ENCODE results near the gene ACTL9.
"Not testable (repeated sequence)": the region's sequence is repeated elsewhere in the genome, so short reads cannot be mapped to it uniquely, and the experiment has no call there.

The ACTL9 gene, protein sequence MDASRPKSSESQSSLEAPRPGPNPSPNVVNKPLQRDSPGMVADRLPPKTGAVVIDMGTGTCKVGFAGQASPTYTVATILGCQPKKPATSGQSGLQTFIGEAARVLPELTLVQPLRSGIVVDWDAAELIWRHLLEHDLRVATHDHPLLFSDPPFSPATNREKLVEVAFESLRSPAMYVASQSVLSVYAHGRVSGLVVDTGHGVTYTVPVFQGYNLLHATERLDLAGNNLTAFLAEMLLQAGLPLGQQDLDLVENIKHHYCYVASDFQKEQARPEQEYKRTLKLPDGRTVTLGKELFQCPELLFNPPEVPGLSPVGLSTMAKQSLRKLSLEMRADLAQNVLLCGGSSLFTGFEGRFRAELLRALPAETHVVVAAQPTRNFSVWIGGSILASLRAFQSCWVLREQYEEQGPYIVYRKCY

DNA sequence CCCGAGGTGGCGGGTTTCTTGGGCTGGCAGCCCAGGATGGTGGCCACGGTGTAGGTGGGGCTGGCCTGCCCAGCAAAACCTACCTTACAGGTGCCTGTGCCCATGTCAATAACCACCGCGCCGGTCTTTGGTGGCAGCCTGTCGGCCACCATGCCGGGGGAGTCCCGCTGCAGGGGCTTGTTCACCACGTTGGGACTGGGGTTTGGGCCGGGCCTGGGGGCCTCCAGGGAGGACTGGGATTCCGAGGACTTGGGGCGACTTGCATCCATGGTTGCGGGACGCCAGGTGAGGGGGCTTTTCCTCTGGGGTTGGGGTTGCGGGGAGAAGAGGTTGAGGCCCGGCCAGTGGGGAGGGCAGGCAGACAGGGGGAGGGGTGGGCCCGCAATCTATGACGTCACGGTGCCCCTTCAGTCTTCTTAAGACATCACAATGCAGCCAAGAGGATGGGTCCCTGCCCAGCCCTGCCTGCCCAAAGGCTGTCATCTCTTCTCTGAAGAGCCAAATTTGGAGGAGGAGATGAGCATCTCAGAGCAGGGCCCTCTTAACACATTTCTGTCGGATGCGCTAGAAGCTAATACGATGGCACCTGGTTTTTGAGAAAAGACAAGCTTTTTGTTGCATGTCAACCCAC is at the start of gene ACTL9:
TSS of gene ACTL9 (minus strand) at position 363 of the 631 bp plus-strand sequence. CDS start at position 269, 94 bp downstream.
- DNase-seq, result no peak

DNA sequence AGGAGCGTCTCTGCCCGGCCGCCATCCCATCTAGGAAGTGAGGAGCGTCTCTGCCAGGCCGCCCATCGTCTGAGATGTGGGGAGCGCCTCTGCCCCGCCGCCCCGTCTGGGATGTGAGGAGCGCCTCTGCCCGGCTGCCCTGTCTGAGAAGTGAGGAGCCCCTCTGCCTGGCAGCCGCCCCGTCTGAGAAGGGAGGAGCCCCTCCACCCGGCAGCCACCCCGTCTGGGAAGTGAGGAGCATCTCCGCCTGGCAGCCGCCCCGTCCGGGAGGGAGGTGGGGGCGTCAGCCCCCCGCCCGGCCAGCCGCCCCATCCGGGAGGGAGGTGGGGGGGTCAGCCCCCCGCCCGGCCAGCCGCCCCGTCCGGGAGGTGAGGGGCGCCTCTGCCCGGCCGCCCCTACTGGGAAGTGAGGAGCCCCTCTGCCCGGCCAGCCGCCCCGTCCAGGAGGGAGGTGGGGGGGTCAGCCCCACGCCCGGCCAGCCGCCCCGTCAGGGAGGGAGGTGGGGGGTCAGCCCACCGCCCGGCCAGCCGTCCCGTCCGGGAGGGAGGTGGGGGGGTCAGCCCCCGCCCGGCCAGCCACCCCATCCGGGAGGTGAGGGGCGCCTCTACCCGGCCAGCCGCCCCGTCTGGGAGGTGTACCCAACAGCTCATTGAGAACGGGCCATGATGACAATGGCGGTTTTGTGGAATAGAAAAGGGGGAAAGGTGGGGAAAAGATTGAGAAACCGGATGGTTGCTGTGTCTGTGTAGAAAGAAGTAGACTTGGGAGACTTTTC is 40.9 kb upstream of the ACTL9 start:
- not testable (repeated sequence) for DNase-seq

DNA sequence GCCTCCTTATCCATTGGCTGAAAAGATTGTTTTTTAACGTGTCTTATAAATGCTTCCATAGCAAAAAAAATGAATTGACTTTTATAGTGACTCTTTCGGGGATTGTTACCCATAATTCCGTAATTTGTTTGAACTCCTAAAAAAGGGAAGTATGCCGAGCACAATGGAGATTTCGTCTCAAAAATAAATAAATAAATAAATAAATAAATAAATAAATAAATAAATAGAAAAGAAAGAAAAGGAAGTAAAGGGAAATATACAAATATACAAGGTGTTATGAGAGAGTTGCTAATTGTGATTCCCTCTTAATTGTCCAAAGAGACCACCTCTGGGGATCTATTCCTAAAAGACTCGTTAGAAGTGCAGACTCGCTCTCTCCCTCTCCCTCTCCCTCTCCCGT is 39.8 kb upstream of the ACTL9 start:
- no peak for DNase-seq

DNA sequence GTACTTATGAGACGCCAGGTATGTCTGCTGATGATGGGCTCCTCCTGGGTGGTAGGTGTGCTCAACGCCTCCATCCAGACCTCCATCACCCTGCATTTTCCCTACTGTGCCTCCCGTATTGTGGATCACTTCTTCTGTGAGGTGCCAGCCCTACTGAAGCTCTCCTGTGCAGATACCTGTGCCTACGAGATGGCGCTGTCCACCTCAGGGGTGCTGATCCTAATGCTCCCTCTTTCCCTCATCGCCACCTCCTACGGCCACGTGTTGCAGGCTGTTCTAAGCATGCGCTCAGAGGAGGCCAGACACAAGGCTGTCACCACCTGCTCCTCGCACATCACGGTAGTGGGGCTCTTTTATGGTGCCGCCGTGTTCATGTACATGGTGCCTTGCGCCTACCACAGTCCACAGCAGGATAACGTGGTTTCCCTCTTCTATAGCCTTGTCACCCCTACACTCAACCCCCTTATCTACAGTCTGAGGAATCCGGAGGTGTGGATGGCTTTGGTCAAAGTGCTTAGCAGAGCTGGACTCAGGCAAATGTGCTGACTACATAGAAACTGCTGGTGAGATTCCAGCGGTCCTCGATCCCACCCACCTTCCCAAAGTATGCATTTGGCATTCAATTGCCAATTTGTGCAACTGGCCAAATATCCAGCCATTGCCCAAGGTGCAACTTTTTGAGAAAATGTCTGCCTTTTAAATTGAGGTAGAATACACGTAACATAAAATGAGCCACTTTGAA is 33.0 kb upstream of the ACTL9 start:
- DNase-seq, result no peak

DNA sequence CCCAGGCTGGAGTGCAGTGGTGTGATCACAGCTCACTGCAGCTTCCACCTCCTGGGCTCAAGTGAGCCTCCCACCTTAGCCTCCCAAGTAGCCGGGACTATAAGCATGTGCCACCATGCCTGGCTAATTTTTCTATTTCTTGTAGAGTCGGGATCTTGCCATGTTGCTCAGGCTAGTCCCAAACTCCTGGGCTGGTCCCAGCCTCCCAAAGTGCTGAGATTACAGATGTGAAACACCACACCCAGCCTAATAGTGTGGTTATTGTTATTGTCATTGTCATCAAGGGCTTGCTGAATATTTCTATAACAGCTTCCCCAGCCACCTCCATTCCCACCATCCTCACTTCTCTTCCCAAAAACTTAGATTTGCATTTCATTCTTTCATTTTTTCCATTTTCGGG is 25.7 kb upstream of the ACTL9 start:
- DNase-seq, result no peak

DNA sequence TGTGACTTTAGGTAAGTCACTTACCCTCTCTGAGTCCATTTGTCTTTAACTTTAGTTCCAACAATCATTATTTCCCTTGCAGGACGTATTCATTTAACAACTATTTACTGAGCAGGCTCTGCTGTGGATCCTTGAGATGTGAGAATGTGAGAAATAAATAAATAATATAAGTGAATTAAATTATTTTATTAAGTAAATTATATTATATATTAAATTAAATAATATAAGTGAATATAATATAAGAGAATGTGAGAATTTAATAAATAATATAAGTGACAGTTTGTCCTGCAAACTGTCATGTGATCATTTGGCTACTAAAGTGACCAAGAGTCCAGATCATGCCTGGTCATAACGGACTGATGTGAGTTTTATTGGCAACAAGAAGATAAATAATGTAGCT is 23.4 kb upstream of the ACTL9 start:
- no peak for DNase-seq

DNA sequence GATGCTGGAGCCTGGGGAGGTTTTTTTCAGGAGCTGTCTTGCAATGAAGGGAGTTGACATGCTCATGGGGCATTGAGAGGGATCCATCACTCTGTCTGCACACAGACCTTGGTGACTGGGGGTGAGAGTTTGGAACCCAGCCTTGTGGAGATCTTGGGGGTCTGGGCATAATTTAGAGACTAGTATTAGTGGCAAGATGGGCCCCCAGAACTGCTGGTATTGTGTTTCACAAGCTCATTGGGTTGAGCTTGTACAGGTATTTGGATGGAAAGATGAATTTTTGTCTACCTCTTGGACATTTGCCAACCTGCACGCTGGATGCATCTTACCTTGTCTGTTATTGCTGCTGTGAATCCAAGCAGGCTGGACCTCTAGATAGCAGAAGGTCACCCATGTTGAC is 22.7 kb upstream of the ACTL9 start, which contains the start of gene OR2Z1:
TSS of gene OR2Z1 (plus strand) at position 301 of the 400 bp plus-strand sequence. CDS start 9,395 bp downstream, outside the sequence.
- DNase-seq, result no peak

DNA sequence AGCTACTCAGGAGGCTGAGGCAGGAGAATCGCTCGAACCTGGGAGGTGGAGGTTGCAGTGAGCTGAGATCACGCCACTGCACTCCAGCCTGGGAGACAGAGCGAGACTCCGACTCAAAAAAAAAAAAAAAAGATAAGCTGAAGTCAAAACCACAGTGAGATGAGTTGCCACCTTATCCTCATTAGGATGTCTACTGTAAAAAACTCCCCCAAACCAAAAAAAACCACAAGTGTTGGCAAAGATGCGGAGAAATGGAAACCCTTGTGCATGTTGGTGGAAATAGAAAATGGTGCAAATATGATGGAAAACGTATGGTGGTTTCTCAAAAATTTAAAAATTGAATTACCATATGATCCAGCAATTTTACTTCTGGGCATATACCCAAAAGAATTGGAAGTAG is 11.7 kb upstream of the ACTL9 start:
- not testable (repeated sequence) for DNase-seq

DNA sequence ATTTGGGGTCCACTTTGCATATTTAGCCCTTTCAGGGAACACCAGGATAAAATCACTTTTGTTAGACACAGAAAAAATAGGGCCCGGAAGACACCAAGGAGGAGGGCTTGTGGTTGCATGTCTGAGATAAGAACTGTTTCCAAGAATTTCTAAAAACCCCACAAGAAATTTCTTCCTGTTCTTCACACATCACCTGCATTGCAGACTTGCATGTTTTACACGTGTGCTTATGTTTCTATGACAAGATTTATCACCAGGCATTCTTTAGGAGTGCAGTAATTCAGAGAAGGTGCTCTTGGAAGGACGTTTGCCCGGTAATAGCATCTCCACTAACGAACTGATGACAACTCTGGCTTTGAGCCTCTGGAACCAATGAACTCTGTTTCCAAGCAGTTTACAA is 7.1 kb upstream of the ACTL9 start:
- no peak for DNase-seq

DNA sequence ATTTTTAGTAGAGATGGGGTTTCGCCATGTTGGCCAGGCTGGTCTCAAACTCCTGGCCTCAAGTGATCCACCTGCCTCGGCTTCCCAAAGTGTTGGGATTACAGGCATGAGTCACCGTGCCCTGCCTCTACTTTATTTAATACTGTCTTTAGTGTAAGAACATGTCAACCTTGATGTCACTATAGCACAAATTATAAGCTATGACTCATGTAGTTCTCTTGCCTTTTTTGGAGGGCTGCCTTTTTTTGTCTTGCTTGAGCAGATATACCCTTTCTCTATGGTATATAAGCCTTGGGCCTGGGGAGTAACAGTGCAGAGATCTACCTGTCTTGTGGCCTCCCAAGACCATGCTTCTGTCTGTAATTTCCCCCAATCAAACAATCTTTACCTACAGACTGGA is 6.7 kb upstream of the ACTL9 start:
- DNase-seq, result not testable (repeated sequence)

DNA sequence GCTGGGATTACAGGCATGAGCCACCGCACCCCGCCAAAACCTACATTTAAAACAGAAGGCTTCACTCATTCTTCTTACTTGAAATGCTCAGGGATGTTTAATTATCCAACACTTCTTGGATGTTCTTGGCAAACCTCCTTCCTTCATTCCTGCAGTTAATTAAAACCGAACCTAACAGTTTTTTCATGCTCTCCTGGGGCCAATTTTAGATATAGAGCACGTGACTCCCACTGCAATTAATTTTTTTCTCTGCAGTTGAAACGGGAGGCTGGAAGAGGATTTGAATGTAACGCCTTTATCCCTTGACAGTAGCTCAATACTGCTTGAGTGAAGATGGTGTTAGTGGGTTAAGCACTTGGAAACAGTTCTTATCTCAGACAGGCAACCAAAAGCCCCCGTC is 4.6 kb upstream of the ACTL9 start:
- no peak for DNase-seq

DNA sequence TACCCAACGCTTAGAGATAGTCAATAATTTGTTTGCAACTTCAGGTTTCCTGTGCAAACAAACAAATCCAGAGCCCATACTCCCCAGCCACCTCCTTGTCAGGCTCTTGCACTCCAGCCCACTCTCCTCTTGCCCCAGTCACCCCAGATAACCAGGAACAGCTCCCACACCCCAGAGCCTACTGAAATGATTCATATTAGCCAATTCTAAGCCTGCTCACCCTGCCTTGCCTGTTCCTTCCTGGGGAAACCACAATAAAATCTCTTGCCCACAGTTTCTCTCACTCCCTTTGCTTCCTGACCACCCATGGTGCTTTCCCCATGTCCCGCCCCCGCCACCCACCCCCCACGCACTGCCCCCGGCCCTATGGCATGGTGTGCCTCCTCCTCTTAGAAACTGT is 3.8 kb upstream of the ACTL9 start:
- no peak for DNase-seq

DNA sequence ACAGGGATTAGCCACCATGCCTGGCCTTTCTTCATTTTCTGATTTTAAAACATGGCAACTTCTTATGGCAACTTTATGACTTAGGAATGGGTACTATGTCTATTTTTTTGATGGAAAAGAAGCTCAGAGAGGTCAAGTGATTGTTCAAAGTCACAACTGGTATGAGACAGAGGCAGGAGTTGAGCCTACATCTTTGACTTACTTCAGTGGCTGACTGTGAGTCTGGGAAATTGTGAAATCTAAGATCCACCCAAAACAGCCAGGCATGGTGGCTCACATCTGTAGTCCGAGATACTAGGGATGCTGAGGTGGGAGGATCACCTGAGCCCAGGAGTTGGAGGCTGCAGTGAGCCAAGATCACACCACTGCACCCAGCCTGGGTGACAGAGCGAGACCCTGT is 2.4 kb upstream of the ACTL9 start:
- DNase-seq, result no peak

DNA sequence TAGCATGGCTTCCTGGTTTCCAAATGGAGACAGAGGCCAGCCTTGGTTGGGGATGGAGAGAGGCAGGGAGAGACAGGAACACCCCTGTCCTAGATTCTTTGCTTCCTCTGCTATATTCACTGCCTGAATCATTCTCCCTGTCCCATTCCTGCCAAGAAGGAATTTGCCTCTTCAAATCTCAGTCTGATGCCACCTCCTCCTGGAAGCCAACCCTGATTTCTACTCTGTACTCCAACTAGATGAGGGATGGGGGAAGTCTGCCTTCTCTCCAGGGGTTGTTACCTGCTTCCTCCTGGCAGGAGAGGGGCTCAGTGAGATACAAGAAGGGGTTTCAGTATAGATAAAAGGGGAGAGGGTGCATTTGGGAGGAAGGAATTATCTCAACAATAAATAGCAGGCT is 1.3 kb upstream of the ACTL9 start:
- DNase-seq, result no peak

DNA sequence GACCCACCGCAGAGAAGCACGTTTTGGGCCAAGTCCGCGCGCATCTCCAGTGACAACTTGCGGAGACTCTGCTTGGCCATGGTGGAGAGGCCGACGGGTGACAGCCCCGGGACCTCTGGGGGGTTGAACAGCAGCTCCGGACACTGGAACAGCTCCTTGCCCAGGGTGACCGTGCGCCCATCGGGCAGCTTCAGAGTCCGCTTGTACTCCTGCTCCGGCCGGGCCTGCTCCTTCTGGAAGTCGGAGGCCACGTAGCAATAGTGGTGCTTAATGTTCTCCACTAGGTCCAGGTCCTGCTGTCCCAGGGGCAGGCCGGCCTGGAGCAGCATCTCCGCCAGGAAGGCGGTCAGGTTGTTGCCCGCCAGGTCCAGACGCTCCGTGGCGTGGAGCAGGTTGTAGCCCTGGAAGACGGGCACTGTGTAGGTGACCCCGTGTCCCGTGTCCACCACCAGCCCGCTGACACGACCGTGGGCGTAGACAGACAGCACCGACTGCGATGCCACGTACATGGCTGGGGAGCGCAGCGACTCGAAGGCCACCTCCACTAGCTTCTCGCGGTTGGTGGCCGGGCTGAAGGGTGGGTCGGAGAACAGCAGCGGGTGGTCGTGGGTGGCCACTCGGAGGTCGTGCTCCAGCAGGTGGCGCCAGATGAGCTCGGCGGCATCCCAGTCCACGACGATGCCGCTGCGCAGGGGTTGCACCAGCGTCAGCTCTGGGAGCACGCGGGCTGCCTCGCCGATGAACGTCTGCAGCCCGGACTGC is 743 bp downstream of the ACTL9 start:
- DNase-seq, result no peak

DNA sequence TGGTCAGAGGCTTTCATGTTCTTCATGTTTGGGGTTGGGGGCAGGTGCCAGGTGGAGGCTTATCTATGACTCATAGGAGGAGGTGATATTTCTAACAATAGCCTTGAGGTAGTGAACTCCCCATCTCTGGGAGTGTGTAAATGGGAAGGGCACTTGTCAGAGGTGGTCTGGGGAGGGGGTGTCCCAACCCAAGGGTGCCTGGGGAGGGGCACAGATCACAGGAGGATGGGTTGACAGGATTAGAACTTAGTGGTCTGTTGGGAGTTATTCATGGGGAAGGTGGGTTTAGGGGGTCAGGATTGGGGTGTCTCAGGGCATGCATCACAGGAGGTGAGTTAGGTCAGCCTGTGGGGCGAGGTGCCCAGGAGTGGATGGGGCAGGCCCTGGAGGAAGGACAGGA is 1.6 kb downstream of the ACTL9 start:
- no peak for DNase-seq

DNA sequence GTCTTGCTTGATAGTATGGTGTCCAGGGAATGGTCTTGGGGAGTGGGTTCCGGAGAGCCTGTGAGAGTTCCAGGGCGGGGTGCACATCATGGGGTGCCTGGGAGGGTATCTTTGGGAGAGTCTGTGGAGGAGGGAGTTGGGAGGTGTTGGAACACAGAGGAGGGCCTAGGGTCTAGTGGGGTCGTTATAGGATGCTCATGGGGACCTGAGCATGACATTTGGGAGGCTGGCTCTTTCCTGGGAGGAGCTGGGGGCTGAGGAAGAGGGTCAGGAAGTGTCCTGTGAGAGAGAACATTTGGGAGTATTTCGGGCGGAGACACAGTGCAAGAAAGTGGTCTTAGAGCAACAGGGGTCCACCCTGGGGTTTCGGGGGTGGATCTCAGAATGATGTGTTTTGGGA is 2.7 kb downstream of the ACTL9 start:
- DNase-seq, result no peak

DNA sequence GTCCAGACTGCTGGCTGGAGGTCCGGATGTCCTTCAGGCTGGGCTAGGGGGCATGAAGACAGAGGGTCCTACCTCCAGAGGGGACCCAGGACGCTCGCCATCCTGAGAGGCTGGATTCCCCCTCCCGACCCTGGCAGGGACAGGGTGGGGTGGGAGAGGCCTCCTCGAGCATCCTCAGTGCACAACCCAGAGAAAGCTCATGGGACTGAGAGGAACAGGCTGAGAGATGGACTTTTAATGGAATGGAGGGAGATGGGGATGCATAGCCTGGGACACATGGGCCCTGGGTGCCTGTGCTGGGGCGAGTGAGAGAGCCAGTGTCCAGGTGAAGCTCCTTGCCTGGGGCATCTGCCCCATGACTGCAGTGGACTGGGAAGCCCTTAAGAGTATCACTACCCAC is 3.1 kb downstream of the ACTL9 start:
- no peak for DNase-seq

DNA sequence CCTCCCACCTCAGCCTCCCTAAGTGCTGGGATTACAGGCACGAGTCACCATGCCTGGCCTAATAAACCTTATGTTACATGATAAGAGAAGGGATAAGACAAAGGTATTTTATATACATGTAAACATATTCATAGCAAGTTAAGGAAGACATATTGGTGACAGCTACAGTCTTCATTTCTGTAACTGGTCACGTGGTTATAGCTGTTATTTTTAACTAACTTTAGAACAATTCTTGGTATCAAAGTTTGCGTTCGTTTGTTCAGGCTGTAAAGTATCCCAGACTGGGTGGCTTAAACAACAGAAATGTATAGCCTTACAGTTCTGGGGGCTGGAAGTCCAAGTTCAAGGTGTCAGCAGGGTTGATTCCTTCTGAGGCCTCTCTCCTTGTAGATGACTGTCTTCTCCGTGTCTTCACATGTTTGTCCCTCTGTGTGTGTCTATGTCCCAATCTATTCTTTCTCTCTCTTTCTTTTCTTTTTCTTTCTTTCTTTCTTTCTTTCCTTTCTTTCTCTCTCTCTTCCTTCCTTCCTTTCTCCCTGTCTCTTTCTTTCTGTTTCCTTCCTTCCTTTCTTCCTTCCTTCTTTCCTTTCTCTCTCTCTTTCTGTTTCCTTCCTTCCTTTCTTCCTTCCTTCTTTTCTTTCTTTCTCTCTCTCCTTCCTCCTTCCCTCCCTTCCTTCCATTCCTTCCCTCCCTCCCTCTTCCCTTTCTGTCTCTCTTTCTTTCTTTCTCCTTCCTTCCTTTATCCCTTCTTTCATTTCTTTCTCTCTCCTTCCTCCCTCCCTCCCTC is 7.6 kb downstream of the ACTL9 start:
- DNase-seq, result no peak

DNA sequence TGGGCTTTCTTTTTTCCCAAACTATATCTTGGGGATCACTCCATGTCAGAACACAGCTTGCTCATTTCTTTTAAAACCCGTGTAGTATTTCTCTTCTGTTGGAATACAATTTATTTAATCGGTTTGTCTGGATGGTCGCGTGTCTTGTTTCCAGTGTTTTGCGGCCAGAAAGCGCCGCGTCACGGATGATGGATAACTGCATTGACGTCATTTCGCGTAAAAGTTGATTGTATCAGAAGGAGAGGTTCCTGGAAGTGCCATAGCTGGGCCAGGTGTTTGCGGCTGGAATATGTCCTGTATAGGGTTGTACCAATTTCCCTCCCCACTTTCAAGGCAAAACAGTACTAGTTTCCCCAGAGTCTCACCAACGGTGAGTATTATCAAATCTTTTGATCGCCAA is 9.7 kb downstream of the ACTL9 start:
- DNase-seq, result no peak

DNA sequence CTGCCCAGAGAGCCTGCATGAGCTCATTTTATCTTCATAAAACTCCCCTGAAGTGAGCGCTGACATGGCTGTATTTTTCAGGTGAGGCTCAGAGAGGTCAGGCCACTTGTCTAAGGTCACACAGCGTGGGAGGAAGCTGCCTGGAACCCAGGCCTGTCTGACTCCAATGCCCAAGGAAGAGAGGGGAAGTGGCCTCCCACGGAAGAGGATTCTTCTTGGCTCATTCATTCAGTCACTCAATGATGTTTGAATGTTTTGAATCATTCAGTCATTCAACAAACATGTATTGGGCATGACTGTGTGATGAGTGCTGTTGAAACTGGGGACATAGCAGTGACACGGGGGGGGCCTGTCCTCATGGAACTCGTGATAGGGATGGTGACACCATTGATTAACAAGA is 12.0 kb downstream of the ACTL9 start:
- no peak for DNase-seq
